Measurements from ENCODE around the gene FBXW8. TPM values are rescaled to one million over a fixed set of nuclear protein-coding genes. Genes with fewer than 3 reads are reported as not detected.

The FBXW8 gene
- total and polyA plus RNA-seq, 2 donors (not counting 1 experiment from before 2014, with no cell fraction given) = 12.1 to 23.5 TPM

DNA sequence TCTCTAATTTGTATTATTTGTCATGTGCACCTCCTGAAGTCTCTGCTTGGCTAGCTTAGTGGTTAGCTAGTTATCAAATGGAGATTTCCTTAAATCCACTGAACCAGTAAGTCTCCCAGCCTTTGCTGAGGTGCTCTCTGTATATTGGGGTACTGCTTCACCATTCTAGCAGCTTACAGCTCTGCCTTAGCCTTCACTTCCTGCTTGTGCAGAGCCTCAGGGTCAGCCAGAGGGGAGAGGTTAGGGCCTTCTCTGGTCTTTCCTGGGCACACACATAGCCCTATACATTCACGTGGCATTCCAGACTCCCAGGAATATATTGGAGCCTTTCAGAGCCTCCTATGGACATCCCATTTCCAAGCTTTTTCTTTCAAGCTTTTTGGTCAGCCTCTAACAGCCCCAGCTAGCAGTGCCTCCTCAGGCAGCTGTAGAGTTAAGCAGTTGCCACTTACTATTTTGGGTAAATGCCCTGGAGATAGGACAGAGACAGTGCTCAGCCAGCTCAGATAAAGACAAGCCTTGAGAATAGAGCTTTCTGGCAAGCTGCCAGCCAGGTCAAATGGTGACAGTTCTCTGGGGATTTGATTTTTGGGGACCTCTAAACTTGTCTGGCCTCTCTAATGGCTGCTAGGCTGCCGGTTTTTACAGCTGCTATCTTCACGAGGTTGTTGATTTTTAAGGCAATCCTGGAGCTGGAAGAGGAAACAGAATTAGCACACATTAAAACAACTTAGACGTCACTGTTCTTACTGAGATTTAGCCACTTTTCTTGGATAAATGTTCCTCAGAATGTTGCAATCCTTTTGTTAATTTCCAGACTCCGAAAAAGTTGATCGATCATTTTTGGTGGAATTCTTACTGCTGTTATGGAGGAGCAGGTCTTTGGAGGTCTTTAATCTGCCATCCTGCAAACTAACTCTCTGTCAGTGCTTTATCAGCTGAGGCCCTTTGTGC, 32.9 kb downstream of the FBXW8 start:
- no peak overlapping the region for H3K27ac Mint-ChIP-seq
- H3K36me3 ChIP-seq (replicated peaks in 1 of 2; ENCODE audit: control extremely low read depth in 1 of 2, control insufficient read depth in 1 of 2, extremely low read depth in 1 of 2, insufficient read depth in 2 of 2, low read length in 1 of 2) = peaks cover 8 to 46% of the 10 kb centered on the region in 2 experiments
- intact Hi-C loops (cut with micrococcal nuclease) = no loop called here

More for the DNA sequence above, 32.9 kb downstream of the FBXW8 start:
- Histone ChIP-seq H3K9ac (ENCODE audit: low read length) (no peak overlapping the region), H3K9me3 (ENCODE audit: control extremely low read depth in 1 of 3, control insufficient read depth in 2 of 3, insufficient read depth in 1 of 3, low read length in 2 of 3) (peaks cover 3 to 18% (median 13%) of the 10 kb centered on the region in 3 donors), H3K4me2 (replicated peaks; ENCODE audit: low read depth, low read length, poor library complexity, severe bottlenecking) (no peak overlapping the region), H3K27ac (ENCODE audit: low read length in 2 of 2) (no peak overlapping the region), H2AFZ (ENCODE audit: insufficient read depth, low read depth, low read length, poor library complexity, severe bottlenecking) (no peak overlapping the region), H3K4me1 (ENCODE audit: control insufficient read depth in 2 of 2, insufficient read depth in 2 of 2, low read length in 2 of 2) (no peaks in the 10 kb centered on the region), H3K79me2 (ENCODE audit: control insufficient read depth, insufficient read depth, low read length) (peaks cover 21% of the 10 kb centered on the region), H3K4me3 (ENCODE audit: control extremely low read depth in 1 of 5, extremely low read depth in 1 of 5, insufficient read depth in 1 of 5, low read depth in 2 of 5, low read length in 4 of 5) (no peak overlapping the region), H3K27me3 (replicated peaks in 1 of 4; ENCODE audit: control extremely low read depth in 1 of 4, control insufficient read depth in 3 of 4, insufficient read depth in 4 of 4, low read length in 3 of 4) (no peaks in the 10 kb centered on the region), H4K20me1 (ENCODE audit: control insufficient read depth, insufficient read depth, low read length, poor library complexity, severe bottlenecking) (peaks cover 12% of the 10 kb centered on the region)
- no peak for DNase-seq
- no peaks in the 10 kb centered on the region for H3K27me3 Mint-ChIP-seq
- no peak for ATAC-seq (ENCODE audit: low read depth)
- TF ChIP-seq EZH2 (IDR thresholded peaks at IDR 0.05; ENCODE audit: borderline replicate concordance, insufficient read depth, low read depth, low read length, poor library complexity, severe bottlenecking) = no peak
- TF ChIP-seq, protein P1, sequence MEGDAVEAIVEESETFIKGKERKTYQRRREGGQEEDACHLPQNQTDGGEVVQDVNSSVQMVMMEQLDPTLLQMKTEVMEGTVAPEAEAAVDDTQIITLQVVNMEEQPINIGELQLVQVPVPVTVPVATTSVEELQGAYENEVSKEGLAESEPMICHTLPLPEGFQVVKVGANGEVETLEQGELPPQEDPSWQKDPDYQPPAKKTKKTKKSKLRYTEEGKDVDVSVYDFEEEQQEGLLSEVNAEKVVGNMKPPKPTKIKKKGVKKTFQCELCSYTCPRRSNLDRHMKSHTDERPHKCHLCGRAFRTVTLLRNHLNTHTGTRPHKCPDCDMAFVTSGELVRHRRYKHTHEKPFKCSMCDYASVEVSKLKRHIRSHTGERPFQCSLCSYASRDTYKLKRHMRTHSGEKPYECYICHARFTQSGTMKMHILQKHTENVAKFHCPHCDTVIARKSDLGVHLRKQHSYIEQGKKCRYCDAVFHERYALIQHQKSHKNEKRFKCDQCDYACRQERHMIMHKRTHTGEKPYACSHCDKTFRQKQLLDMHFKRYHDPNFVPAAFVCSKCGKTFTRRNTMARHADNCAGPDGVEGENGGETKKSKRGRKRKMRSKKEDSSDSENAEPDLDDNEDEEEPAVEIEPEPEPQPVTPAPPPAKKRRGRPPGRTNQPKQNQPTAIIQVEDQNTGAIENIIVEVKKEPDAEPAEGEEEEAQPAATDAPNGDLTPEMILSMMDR (IDR thresholded peaks at IDR 0.05) = no peak
- ChIA-PET CTCF (no interaction called here), POLR2A (no interaction called here)
- no peaks in the 10 kb centered on the region for H3K4me1 Mint-ChIP-seq
- WGBS (ENCODE audit: insufficient coverage) = 100% methylated on average over 1 of the region's 6 CpGs
- no peak overlapping the region for H3K4me3 Mint-ChIP-seq
- peaks cover 2% of the 10 kb centered on the region for H3K9me3 Mint-ChIP-seq (ENCODE audit: insufficient read depth)
